NOMO-1 (cell line): Measurements from ENCODE around the gene GBX1.

Source experiments
- DNase-seq, 2 experiments: peaks; one replicate each; lab custom pipeline; 2025; ENCODE audit not compliant: unreplicated experiment in 2 of 2; lab: John Stamatoyannopoulos, UW

The GBX1 gene

DNA sequence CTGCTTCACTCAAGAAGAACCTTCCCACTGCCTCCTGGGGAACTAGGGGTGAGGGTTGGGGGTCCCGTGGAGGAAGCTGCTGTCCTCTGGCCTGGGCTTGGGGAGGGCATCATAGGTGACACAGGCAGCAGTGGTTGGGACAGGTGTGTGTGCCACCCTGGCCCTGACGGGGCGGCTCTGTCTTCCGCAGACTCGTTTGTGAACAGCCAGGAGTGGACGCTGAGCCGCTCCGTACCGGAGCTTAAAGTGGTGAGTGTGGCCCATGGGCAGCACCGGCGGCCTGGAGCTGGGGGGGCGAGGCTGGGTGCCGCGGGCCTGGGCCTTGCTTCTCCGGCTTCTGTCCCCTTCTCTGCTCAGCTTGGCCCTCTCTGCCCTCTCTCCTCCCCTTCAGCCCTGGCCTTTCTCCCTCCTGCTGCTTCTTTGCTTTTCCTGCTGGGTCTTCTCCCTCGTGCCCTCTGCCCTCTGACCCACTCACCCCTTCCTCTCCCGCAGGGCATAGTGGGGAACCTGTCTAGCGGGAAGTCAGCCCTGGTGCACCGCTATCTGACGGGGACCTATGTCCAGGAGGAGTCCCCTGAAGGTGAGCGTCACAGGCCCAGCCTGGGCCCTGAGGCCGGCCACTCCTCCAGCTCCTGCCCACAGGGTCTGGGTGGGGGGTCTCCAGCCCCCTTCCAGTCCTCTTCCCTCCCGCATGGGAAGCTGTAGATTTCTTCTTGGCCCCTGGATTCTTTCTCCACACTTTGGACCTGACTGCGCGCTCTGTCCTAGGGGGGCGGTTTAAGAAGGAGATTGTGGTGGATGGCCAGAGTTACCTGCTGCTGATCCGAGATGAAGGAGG lies 50.7 kb downstream of the GBX1 start:
- DNase-seq, result no peak

- DNase-seq, result no peak
These were observed 51.6 kb downstream of the GBX1 start for GRCh38 chr7:151115836-151116418.

- DNase-seq, result no peak
These were observed 52.2 kb downstream of the GBX1 start for GRCh38 chr7:151115121-151115835.

- DNase-seq, result no peak
These were observed 53.1 kb downstream of the GBX1 start for GRCh38 chr7:151114151-151115090.

- no peak for DNase-seq
These were observed 53.9 kb downstream of the GBX1 start for GRCh38 chr7:151113344-151114150.

DNA sequence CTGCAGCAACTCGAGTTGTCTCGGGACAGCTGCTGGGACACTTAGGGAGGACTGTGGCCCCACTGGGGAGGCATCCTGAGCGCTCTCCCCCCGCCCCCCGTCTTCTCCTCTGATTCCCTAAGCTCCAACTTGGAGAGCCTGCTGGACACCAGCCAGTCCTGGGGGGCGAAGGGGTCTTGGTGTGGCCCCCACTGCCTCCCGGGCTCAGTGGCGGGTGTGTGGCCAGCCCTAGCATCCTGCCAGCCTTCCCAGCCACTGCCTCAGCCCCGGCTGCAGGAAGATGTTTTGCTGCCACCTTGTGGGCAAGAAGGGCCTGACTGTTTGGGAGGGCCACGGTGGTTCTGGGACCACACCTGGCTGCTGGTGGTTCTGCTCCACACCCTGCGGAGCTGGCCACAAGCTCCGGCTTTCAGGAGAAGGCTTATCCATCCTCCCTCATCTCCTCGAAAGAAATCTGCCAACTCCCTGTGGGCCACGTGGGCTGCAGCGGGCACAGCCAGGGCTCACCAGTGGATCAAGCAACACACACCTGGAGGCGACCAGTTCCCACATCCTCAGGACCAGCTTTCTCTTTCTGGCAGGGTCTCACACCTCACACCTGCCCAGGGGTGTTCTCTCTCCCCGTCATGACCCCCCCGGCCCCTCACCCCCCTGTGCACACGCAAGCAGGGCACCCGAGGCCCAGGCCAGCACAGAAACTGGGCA lies 56.4 kb downstream of the GBX1 start:
- no peak for DNase-seq

DNA sequence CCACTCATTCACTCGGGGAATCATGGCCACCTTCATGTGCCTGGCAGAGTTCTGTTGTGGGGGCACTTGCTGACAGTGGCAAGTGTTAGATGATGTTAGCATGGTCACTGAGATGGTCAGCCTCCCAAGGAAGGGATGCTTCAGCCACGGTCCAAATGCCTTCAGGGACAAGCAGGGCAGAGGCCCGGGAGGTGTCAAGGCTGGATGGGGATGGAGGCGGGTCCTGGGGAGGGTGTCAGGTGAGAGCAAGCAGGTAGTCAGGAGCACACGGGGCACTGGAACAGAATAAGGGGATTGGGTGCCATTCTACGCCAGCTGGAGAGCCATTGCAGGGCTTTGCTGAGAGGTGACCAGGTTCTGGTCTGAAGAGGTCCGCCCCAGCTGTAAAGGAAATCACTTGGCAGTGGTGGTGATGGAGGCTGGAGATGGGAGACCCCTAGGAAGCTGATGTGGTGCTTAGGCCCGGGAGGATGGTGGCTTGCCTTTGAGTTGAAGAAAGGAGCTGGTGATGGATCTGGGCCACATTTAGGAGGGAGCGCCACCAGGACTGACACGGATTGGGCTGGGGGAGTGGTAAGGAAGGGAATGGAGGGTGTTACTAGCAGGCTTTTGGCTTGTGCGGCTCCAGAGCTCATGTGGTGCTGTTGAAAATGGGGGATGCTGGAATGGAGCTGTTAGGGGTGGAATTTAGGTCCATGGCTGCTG lies 57.1 kb downstream of the GBX1 start:
- no peak for DNase-seq

DNA sequence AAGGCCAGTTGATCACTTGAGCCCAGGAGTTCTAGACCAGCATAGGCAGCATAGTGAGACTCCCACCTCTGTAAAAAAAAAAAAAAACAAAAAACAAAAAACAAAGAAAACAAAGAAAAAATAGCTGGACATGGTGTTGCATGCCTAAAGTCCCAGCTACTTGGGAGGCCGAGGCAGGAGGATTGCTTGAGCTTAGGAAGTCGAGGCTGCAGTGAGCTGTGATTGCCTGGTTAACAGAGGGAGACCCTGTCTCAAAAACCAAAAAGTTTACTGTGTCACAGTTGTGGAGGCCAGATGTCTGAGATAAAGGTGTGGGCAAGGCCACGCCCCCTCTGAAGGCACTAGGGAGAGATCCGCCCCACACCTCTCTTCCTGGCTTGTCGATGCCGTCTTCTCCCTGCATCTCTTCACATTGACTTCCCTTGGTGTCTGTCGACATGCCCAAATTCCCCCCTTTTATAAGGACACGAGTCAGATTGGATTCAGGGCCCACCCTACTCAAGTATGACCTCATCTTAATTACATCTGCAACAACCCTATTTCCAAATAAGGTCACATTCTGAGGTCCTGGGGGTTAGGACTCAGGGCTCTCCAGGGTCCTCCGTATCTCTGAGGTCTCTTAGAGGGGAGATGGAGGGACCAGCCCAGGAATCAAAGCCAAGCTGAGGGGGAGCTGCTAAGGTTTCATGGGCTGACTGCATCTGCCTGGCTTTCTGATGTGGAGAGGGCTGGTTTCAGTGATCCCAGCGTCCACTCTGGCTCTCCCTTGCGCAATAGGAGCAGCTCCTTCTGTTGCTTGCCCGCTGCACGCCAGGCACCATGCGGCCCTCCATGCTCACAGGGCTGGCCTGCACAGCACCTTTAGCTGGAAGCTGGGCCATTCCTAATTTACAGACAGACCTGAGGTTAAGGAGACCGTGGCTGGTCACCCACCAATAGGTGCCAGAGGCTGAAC lies 58.1 kb downstream of the GBX1 start:
- DNase-seq, result no peak

DNA sequence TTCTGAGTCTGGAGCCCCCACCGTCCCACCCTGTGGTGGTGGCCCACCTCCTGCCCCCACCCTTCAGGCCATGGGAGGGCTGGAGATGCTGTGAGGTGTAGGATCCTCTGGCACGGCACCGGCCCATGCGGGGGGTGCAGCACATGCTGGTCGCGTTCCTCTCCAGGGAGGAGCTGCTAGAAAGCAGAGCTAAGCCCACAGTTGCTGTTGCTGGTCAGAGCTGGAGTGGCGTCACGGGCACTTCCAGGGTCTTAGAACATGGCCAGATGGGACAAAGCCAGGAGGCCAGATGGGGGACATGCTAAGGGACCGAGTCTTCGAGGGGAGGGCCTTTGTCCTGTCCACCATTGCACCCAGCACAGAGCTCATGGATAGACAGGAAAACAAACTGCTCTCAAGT lies 59.6 kb downstream of the GBX1 start:
- DNase-seq, result no peak

- no peak for DNase-seq
These were observed 62.9 kb downstream of the GBX1 start for GRCh38 chr7:151104411-151105235.

- DNase-seq, result no peak
These were observed 63.5 kb downstream of the GBX1 start for GRCh38 chr7:151103973-151104372.

GRCh38 chr7:151102991-151103390 lies 64.5 kb downstream of the GBX1 start:
- DNase-seq, result no peak

- DNase-seq, result no peak
These were observed 65.7 kb downstream of the GBX1 start for GRCh38 chr7:151101621-151102396.

DNA sequence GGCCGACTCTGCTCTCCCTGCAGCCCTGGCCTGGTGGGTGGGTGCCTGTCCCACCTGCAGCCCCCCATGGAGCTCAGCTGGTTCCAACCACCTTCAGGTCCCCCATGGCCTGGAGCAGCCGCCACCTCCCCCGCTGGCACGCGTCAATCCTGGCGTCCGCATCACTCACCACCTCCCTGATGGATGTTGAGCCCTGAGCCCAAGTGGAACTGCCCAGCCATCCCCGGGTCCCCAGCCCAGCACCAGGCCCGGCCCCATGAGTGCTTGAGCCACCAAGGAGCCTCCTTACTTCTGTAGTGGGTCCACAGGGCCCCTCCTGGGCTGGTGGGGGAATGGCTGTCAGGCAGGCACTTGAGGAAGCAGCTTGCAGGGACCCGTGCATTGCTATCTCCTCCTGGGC lies 66.6 kb downstream of the GBX1 start:
- DNase-seq, result no peak

DNA sequence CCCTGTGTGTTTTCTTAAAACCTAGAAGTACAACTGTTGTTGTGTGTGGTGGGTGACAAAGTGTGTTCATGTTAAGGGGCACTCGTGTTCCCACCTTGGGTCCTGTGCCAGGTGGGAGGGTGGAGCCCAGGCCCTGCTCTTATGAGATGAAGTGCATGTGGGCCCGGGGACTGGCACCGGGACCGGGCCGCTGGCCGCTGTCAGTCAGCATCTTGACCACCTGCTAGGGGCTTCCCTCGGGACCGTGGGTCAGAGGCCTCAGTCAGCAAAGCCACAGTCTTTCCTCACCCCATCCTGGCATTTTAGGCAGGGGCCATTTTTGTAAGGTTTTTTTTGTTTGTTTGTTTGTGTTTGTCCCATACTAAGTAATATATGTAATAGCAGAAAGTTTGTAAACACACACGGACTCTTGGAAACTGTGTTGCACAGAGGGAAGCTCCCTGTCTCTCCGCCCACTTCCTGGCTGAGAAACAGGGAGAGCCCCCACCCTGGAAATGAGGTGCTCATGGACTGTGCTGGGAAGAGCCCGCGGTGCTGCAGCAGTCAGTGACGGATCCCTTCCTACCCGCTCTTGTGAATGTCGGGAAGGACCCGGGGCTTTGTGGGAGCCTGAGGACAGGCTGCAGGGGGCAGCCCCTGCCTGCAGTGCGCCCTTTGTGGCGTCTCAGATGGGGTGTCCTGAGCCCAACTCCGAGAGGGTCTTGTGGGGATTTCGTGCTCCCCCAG lies 67.8 kb downstream of the GBX1 start:
- DNase-seq, result no peak
